Activated naive CD8-positive, alpha-beta T cell treated with anti-CD3 and anti-CD28 coated beads, Interleukin-2, amount 10 ng/mL, durations not matched to agents 7 days and 5 days (primary cell): Measurements from ENCODE around the gene SLC9A8. TPM values are rescaled to one million over a fixed set of nuclear protein-coding genes. Genes with fewer than 3 reads are reported as not detected.
A peak's percentile ranks its signal among the peaks of the same experiment; 100 is the strongest.

Experiments used
- ATAC-seq: fragments of 150-1000 bp; cut with Tn5 transposase; one replicate; pipeline ENCODE4 v1.10.0; 2021; ENCODE audit warnings: low read depth, moderate library complexity
- POLR2A ChIA-PET: fragments of 350-600 bp; sonication (Branson Sonifier 250); formaldehyde crosslinking; loops from one replicate; lab custom pipeline; 2021; ENCODE audit warnings: antibody characterized with exemption; lab: Charles Lee
- DNase-seq: peaks from one replicate; pipeline ENCODE4 v3.0.0; 2021
- H3K27ac Mint-ChIP-seq: one replicate; pipeline ENCODE4 v1.8.0; 2022; ENCODE audit warnings: mild to moderate bottlenecking, mixed read lengths
- H3K27me3 Mint-ChIP-seq: one replicate; pipeline ENCODE4 v1.8.0; 2022; ENCODE audit warnings: mild to moderate bottlenecking, moderate library complexity, mixed read lengths
- H3K36me3 Mint-ChIP-seq: one replicate; pipeline ENCODE4 v1.8.0; 2021; ENCODE audit warnings: mild to moderate bottlenecking, mixed read lengths
- H3K4me1 Mint-ChIP-seq: one replicate; pipeline ENCODE4 v1.8.0; 2021; ENCODE audit warnings: mixed read lengths
- H3K4me3 Mint-ChIP-seq: one replicate; pipeline ENCODE4 v1.8.0; 2022; ENCODE audit warnings: mild to moderate bottlenecking, moderate library complexity, mixed read lengths
- H3K9me3 Mint-ChIP-seq: one replicate; pipeline ENCODE4 v1.8.0; 2021; ENCODE audit warnings: mixed read lengths
- total RNA-seq, 2 experiments: library from RNA; stranded (reverse); gene quantifications; one replicate each; pipeline ENCODE4 v1.2.3, GENCODE V29; 2021

Gene SLC9A8
- total RNA-seq, 2 experiments from 2014 or later, result 18.8 to 22.3 TPM

DNA sequence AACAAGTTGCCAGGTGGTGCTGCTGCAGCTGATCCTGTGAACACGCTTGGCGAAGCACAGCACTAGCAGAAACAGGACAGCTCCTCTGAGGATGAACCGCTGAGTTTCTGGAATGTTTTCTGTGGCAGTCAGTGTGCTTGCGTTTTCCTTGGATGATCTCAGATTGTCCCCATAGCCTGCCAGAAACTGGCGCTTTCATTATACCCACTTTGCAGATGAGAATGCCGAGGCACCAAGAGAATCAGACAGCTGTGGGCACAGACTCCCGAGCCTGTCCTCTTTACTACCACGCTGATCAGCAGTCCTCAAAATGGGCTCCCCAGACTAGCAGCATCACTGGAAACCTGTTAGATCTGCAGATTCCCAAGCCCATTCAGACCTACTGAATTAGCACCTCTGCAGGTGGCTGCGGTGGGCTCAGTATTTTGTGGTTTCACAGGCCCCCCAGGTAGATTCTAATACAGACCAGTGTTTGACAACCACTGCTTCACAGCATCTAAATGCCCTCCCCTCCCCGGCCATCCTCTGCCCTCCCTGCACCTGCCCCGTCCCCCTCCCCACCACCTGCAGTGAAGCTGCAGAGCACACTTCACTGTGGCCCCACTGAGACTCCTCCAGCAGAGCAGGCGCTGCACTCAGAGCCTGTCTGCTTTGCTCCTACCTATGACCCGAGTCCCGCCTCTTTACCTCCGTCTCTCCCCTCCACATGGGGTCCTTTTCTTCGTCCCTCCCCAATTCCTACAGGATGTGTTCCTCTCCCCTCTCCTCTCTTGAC, 73.1 kb downstream of the SLC9A8 start:
- POLR2A ChIA-PET, result no interaction called here
- no peak for DNase-seq
- Mint-ChIP-seq H3K4me3 (no peak overlapping the region), H3K27me3 (no peaks in the 10 kb centered on the region), H3K4me1 (peaks cover 9% of the 10 kb centered on the region), H3K9me3 (no peaks in the 10 kb centered on the region), H3K27ac (no peak overlapping the region), H3K36me3 (peaks cover 13% of the 10 kb centered on the region)
- ATAC-seq, result no peak

DNA sequence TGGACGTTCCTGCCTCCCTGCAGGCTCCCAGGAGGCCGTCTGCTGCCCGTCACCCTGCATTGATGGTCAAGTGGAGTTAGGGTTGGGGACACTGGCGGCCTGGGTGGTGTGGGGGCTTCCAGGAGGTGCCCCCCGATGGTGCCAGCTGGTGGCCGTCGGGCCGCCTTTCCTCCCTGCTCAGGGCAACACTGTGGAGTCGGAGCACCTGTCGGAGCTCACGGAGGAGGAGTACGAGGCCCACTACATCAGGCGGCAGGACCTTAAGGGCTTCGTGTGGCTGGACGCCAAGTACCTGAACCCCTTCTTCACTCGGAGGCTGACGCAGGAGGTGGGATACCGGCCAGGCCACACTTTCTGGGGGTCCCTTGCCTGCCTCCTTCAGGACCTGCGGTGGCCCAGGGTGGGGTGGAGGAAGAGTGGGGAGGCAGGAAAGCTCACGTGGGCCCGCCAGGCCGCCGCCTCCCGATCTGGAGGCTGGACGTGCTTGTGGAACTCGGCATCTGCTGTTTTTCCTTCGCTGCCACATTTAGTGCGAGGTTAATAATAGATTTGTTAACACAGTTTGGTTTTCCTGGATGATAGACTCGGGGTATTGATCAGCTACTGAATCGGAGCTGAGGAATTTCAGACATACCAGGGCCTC, 74.1 kb downstream of the SLC9A8 start:
- peaks cover 12% of the 10 kb centered on the region for H3K36me3 Mint-ChIP-seq
- ATAC-seq (no peak), DNase-seq (no peak)
- no peak overlapping the region for H3K4me3 Mint-ChIP-seq
- POLR2A ChIA-PET, result interaction anchor here (0.6 kb wide), 1 partner anchor 33 kb away, joined by 3 read pairs; no protein-coding TSS in a partner anchor
- H3K27me3 Mint-ChIP-seq, result no peaks in the 10 kb centered on the region
- H3K4me1 Mint-ChIP-seq, result peaks cover 9% of the 10 kb centered on the region
- H3K9me3 Mint-ChIP-seq, result no peaks in the 10 kb centered on the region
- H3K27ac Mint-ChIP-seq, result no peak overlapping the region

DNA sequence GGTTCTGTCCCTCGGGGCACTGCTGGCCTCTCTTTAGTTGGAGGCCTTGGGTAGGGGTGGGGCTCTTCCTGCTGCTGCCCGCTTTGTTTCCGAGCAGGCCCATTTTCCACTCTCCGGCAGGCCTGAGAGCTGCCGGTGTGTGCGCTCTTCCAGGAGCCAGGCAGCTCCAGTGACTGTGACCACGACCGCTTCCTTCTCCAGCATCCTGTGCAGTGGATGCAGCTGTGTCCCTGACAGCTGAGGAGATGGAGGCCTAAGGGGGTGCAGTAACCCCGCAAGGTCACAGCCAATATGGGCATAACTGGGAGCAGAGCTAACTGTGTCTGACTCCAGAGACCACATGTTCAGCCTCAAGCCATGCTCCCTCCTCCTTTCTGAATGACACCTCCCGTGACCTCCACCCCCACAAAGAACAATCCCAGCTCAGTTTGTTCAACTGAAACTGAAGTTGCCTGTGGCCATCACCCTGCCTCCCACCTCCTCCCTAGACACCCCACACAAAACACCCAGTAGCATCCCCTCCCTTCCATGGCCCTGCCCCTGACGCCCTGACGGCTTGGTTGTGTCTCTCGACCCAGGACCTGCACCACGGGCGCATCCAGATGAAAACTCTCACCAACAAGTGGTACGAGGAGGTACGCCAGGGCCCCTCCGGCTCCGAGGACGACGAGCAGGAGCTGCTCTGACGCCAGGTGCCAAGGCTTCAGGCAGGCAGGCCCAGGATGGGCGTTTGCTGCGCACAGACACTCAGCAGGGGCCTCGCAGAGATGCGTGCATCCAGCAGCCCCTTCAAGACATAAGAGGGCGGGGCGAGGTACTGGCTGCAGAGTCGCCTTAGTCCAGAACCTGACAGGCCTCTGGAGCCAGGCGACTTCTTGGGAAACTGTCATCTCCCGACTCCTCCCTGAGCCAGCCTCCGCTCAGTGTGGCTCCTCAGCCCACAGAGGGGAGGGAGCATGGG, 74.9 kb downstream of the SLC9A8 start:
- Mint-ChIP-seq H3K9me3 (no peaks in the 10 kb centered on the region), H3K36me3 (peaks cover 12% of the 10 kb centered on the region), H3K4me3 (no peak overlapping the region), H3K27ac (no peak overlapping the region), H3K27me3 (no peaks in the 10 kb centered on the region), H3K4me1 (peaks cover 9% of the 10 kb centered on the region)
- no peak for ATAC-seq
- no peak for DNase-seq
- POLR2A ChIA-PET, result interaction anchor here (0.6 kb wide), 1 partner anchor 34 kb away, joined by 3 read pairs; no protein-coding TSS in a partner anchor

GRCh38 chr20:49888212-49889000, 75.8 kb downstream of the SLC9A8 start:
- Mint-ChIP-seq H3K27ac (no peak overlapping the region), H3K4me1 (peaks cover 12% of the 10 kb centered on the region), H3K27me3 (no peaks in the 10 kb centered on the region), H3K4me3 (no peak overlapping the region), H3K9me3 (no peaks in the 10 kb centered on the region), H3K36me3 (peaks cover 12% of the 10 kb centered on the region)
- ATAC-seq (no peak), DNase-seq (peak; percentile 59)
- POLR2A ChIA-PET, result no interaction called here

DNA sequence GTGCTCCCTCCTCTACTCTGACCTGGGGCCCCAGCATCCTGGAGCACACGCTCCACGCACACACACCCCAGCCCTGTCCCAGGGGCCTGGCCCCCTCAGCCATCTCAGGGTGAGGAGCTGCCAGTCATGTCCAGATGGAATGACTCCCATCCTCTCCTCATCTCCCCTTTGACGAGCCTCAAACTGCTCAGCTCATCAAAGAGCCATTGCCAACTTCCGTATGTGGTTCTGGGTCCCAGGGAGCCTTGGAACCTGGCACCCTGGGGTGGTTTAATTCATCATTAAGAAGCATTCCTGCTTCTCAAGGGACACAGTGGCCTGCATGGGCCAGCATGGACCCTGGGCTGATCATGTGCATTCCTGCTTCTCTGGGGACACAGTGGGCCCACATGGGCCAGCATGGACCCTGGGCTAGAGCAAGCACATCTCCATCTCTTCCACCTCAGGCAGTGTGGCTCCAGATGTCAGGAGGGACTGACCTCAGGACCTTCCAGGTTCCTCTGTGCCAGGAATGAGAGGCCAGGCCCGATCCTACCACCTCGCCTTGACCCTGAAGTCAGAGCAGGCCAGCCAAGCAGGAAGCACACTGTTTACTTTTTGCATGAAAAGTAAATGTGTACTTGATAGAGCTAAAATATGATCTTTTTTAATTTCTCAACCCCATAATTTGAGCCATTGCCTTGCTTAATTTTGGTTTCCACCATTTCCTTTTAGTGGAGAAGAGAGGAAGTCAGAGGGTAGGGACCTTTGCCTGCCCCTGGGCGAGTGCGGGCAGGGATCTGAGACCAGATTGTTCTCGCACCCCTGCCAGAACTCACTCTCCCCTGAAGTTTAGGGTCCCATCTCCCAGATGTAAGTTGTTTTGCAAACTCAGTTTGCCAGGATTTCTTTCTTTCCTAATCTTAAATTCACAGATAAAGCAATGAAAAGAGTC, 76.6 kb downstream of the SLC9A8 start:
- Mint-ChIP-seq H3K4me1 (peaks cover 20% of the 10 kb centered on the region), H3K27ac (peak overlapping the region; percentile 12), H3K4me3 (no peak overlapping the region), H3K36me3 (peaks cover 12% of the 10 kb centered on the region), H3K9me3 (no peaks in the 10 kb centered on the region), H3K27me3 (no peaks in the 10 kb centered on the region)
- DNase-seq (no peak), ATAC-seq (no peak)
- POLR2A ChIA-PET, result interaction anchor here (0.6 kb wide), 1 partner anchor 17 kb away, joined by 4 read pairs; no protein-coding TSS in a partner anchor

GRCh38 chr20:49889935-49890333, 77.3 kb downstream of the SLC9A8 start:
- Mint-ChIP-seq H3K36me3 (peaks cover 10% of the 10 kb centered on the region), H3K27ac (peak overlapping the region; percentile 12), H3K27me3 (no peaks in the 10 kb centered on the region), H3K9me3 (no peaks in the 10 kb centered on the region), H3K4me3 (no peak overlapping the region), H3K4me1 (peaks cover 22% of the 10 kb centered on the region)
- no peak for DNase-seq
- no peak for ATAC-seq
- POLR2A ChIA-PET, result no interaction called here

- DNase-seq, result no peak
- Mint-ChIP-seq H3K9me3 (no peaks in the 10 kb centered on the region), H3K4me1 (peaks cover 22% of the 10 kb centered on the region), H3K36me3 (peaks cover 10% of the 10 kb centered on the region), H3K27ac (no peak overlapping the region), H3K27me3 (no peaks in the 10 kb centered on the region), H3K4me3 (no peak overlapping the region)
- POLR2A ChIA-PET, result no interaction called here
- ATAC-seq, result no peak
These were observed 78.1 kb downstream of the SLC9A8 start for GRCh38 chr20:49890471-49891361.

DNA sequence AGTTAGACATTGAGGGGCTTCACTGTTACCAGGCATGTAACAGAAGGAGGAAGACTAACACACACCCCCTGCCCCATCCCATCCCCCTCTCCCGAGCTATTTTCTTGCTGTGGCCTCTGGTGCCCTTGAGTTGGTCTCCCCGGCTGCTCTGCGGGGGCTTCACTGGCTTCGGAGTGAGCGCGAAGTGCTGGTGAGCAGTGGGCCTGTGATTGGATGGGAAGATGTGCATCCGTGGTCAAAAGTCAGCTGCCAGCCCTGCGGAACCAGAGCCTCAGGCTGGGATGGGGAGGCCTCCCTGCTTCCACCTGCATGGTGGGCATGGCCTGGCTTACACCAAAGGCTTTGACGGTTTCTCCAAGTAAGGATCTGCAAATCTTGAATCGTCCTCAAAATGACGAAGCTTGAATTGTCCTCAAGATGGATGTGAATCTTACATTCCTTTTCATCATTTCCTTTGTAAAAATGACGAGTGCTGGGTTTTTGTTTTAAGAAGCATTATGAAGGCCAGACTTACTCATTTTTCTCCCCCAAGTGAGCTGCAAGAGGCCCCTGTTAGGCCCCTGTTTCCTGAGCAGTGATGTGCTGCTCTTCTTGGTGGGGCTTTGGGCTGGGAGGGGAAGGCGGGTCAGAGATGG, 79.0 kb downstream of the SLC9A8 start:
- H3K4me1 Mint-ChIP-seq, result peaks cover 22% of the 10 kb centered on the region
- H3K36me3 Mint-ChIP-seq, result peaks cover 8% of the 10 kb centered on the region
- POLR2A ChIA-PET, result no interaction called here
- H3K4me3 Mint-ChIP-seq, result no peak overlapping the region
- no peaks in the 10 kb centered on the region for H3K27me3 Mint-ChIP-seq
- DNase-seq, result no peak
- no peaks in the 10 kb centered on the region for H3K9me3 Mint-ChIP-seq
- no peak overlapping the region for H3K27ac Mint-ChIP-seq
- no peak for ATAC-seq

GRCh38 chr20:49892260-49892659, 79.6 kb downstream of the SLC9A8 start:
- H3K27ac Mint-ChIP-seq, result no peak overlapping the region
- POLR2A ChIA-PET, result no interaction called here
- H3K9me3 Mint-ChIP-seq, result no peaks in the 10 kb centered on the region
- H3K36me3 Mint-ChIP-seq, result peaks cover 8% of the 10 kb centered on the region
- no peaks in the 10 kb centered on the region for H3K27me3 Mint-ChIP-seq
- no peak overlapping the region for H3K4me3 Mint-ChIP-seq
- ATAC-seq (no peak), DNase-seq (no peak)
- peaks cover 22% of the 10 kb centered on the region for H3K4me1 Mint-ChIP-seq

- Mint-ChIP-seq H3K27ac (no peak overlapping the region), H3K4me3 (no peak overlapping the region), H3K9me3 (no peaks in the 10 kb centered on the region), H3K27me3 (no peaks in the 10 kb centered on the region), H3K36me3 (peaks cover 7% of the 10 kb centered on the region), H3K4me1 (peaks cover 22% of the 10 kb centered on the region)
- no peak for ATAC-seq
- DNase-seq, result no peak
- POLR2A ChIA-PET, result no interaction called here
These were observed 80.2 kb downstream of the SLC9A8 start for GRCh38 chr20:49892817-49893216.
